SU-DHL-6 (cell line): ENCODE results near the gene SMIM38.

Experiments
- H2AFZ ChIP-seq: fragments of 200-600 bp; sonication (generic); 2 replicates; pipeline ENCODE4 v1.6.1; 2014; ENCODE audit warnings: low read depth, mild to moderate bottlenecking, moderate library complexity, mixed read lengths, antibody characterized with exemption, low read length; ENCODE audit not compliant: severe bottlenecking
- H3F3A ChIP-seq: fragments of 200-600 bp; shearing (Covaris generic); 2 replicates; pipeline ENCODE4 v1.6.0; 2016; ENCODE audit warnings: antibody characterized with exemption, mild to moderate bottlenecking; ENCODE audit not compliant: insufficient read depth
- H3K27ac ChIP-seq: fragments of 200-600 bp; sonication (generic); 2 replicates; pipeline ENCODE4 v1.5.1; 2016; ENCODE audit warnings: low read depth, mild to moderate bottlenecking, low read length, moderate library complexity, mixed read lengths
- H3K27me3 ChIP-seq: fragments of 200-600 bp; sonication (generic), shearing (Covaris generic); 2 replicates; pipeline ENCODE4 v1.6.0; 2014; ENCODE audit warnings: mild to moderate bottlenecking, low read length
- H3K36me3 ChIP-seq: fragments of 200-600 bp; sonication (generic); 2 replicates; pipeline ENCODE4 v1.6.1; 2014; ENCODE audit warnings: mild to moderate bottlenecking, low read length, mixed read lengths
- H3K4me2 ChIP-seq: fragments of 300-600, 200-600 bp; shearing (Covaris generic), sonication (generic); 2 replicates; pipeline ENCODE4 v1.6.0; 2014; ENCODE audit warnings: low read length, low read depth, mild to moderate bottlenecking; ENCODE audit not compliant: poor library complexity, severe bottlenecking
- H3K4me3 ChIP-seq: fragments of 200-600 bp; sonication (generic); 2 replicates; pipeline ENCODE4 v1.5.1; 2014; ENCODE audit warnings: antibody characterized with exemption, low read length, mild to moderate bottlenecking, mixed read lengths; ENCODE audit not compliant: insufficient read depth, poor library complexity, severe bottlenecking
- H3K79me2 ChIP-seq: fragments of 200-600 bp; sonication (generic); 2 replicates; pipeline ENCODE4 v1.6.1; 2014; ENCODE audit warnings: mild to moderate bottlenecking, low read length, moderate library complexity; ENCODE audit not compliant: insufficient read depth
- H3K9ac ChIP-seq: fragments of 200-600 bp; sonication (generic); 2 replicates; pipeline ENCODE4 v1.7.0; 2014; ENCODE audit warnings: mild to moderate bottlenecking, low read length
- H3K9me2 ChIP-seq: fragments of 200-600 bp; sonication (generic); replicated peaks from 2 replicates; pipeline ENCODE4 v1.6.1; 2014; ENCODE audit warnings: low read length; ENCODE audit not compliant: insufficient read depth
- H3K9me3 ChIP-seq: fragments of 200-600 bp; sonication (generic); 2 replicates; pipeline ENCODE4 v1.6.1; 2014; ENCODE audit warnings: low read length, mixed read lengths; ENCODE audit not compliant: insufficient read depth
- H4K20me1 ChIP-seq: fragments of 200-600 bp; sonication (generic); 2 replicates; pipeline ENCODE4 v1.6.1; 2014; ENCODE audit warnings: low read depth, mild to moderate bottlenecking, antibody characterized with exemption, low read length, moderate library complexity, mixed read lengths
- CTCF ChIP-seq: fragments of 200-600 bp; sonication (generic); IDR thresholded peaks from one replicate; pipeline ENCODE4 v1.5.1; 2017; ENCODE audit warnings: antibody characterized with exemption, mild to moderate bottlenecking, low read length, moderate library complexity; ENCODE audit not compliant: insufficient read depth, poor library complexity, severe bottlenecking
- EZH2phosphoT487 ChIP-seq: fragments of 200-600 bp; sonication (generic), shearing (Covaris generic); conservative IDR thresholded peaks from 2 replicates; pipeline ENCODE4 v1.6.1; 2018; ENCODE audit warnings: mild to moderate bottlenecking, antibody characterized with exemption, low read length, moderate library complexity, mixed read lengths

SMIM38 gene

GRCh38 chr11:69169479-69169878, 13.7 kb downstream of the SMIM38 start:
- Histone ChIP-seq H3F3A (no peaks in the 10 kb centered on the region), H3K9ac (no peak overlapping the region), H3K4me3 (no peak overlapping the region)

GRCh38 chr11:69170704-69171103, 15.0 kb downstream of the SMIM38 start:
- H3K27ac ChIP-seq = no peak overlapping the region
- H3K4me2 ChIP-seq = no peak overlapping the region
- H3K9me2 ChIP-seq = no peaks in the 10 kb centered on the region
- H3K36me3 ChIP-seq = no peaks in the 10 kb centered on the region
- no peaks in the 10 kb centered on the region for H3K79me2 ChIP-seq
- no peak overlapping the region for H3K4me3 ChIP-seq
- H2AFZ ChIP-seq = no peak overlapping the region
- H4K20me1 ChIP-seq = no peaks in the 10 kb centered on the region
- H3K9ac ChIP-seq = no peak overlapping the region
- no peaks in the 10 kb centered on the region for H3K27me3 ChIP-seq
- TF ChIP-seq EZH2phosphoT487 = no peak
- TF ChIP-seq CTCF = no peak
- no peaks in the 10 kb centered on the region for H3F3A ChIP-seq
- H3K9me3 ChIP-seq = no peaks in the 10 kb centered on the region

More at GRCh38 chr11:69169479-69169878, 13.7 kb downstream of the SMIM38 start:
- Histone ChIP-seq H4K20me1 (no peaks in the 10 kb centered on the region), H3K36me3 (no peaks in the 10 kb centered on the region), H3K27me3 (no peaks in the 10 kb centered on the region), H3K9me2 (no peaks in the 10 kb centered on the region), H3K79me2 (no peaks in the 10 kb centered on the region), H2AFZ (no peak overlapping the region), H3K4me2 (no peak overlapping the region), H3K9me3 (no peaks in the 10 kb centered on the region), H3K27ac (no peak overlapping the region)
- no peak for TF ChIP-seq CTCF
- TF ChIP-seq EZH2phosphoT487 = no peak

GRCh38 chr11:69171476-69172240, 15.9 kb downstream of the SMIM38 start:
- Histone ChIP-seq H3K27me3 (no peaks in the 10 kb centered on the region), H2AFZ (no peak overlapping the region)

More at GRCh38 chr11:69171476-69172240, 15.9 kb downstream of the SMIM38 start:
- Histone ChIP-seq H3K4me3 (no peak overlapping the region), H3K27ac (no peak overlapping the region), H3K79me2 (no peaks in the 10 kb centered on the region), H3F3A (no peaks in the 10 kb centered on the region), H3K9me2 (no peaks in the 10 kb centered on the region), H3K9ac (no peak overlapping the region), H3K4me2 (no peak overlapping the region), H3K36me3 (no peaks in the 10 kb centered on the region), H4K20me1 (no peaks in the 10 kb centered on the region), H3K9me3 (no peaks in the 10 kb centered on the region)
- TF ChIP-seq EZH2phosphoT487 = no peak
- TF ChIP-seq CTCF = no peak
